ENCODE data around the gene C8A. TPM values are rescaled to one million over a fixed set of nuclear protein-coding genes. Genes with fewer than 3 reads are reported as not detected.

C8A gene
- total and polyA plus RNA-seq, 4 donors: 144 to 669 (median 275) TPM

DNA sequence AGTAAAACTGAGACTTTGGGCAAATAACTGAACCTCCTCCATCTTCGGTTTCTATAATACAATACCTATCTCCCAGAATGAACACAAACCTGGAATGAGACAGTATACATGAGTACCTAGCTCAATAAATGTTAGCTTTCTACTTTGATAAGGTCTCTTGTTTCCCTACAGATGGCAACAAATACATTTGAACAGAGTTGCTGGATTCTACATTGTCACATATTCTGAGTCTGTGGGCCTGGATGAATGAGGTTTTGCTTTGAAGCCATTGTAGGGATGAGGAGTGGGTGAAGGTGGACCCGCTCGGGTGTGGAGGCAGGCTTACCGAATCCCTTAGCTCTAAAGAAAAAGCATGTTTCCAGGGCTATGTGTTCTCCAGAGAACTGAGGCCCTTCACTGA is 21.5 kb upstream of the C8A start:
- WGBS: 93% methylated on average over 4 of the region's 4 CpGs
- H3K27me3 ChIP-seq (ENCODE audit: control insufficient read depth in 4 of 4, insufficient read depth in 4 of 4, low read length in 3 of 4): no peaks in the 10 kb centered on the region
- TF ChIP-seq RAD21 (IDR thresholded peaks at IDR 0.05): peak; percentile 60 to 67
- TF ChIP-seq, protein P1, sequence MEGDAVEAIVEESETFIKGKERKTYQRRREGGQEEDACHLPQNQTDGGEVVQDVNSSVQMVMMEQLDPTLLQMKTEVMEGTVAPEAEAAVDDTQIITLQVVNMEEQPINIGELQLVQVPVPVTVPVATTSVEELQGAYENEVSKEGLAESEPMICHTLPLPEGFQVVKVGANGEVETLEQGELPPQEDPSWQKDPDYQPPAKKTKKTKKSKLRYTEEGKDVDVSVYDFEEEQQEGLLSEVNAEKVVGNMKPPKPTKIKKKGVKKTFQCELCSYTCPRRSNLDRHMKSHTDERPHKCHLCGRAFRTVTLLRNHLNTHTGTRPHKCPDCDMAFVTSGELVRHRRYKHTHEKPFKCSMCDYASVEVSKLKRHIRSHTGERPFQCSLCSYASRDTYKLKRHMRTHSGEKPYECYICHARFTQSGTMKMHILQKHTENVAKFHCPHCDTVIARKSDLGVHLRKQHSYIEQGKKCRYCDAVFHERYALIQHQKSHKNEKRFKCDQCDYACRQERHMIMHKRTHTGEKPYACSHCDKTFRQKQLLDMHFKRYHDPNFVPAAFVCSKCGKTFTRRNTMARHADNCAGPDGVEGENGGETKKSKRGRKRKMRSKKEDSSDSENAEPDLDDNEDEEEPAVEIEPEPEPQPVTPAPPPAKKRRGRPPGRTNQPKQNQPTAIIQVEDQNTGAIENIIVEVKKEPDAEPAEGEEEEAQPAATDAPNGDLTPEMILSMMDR (IDR thresholded peaks at IDR 0.05; ENCODE audit: low read depth, low read length, missing input control): no peak
- peaks cover 6 to 20% (median 13%) of the 10 kb centered on the region in 4 donors for H3K4me1 ChIP-seq (ENCODE audit: control insufficient read depth in 4 of 4, insufficient read depth in 4 of 4, low read length in 3 of 4)
- DNase-seq (ENCODE audit: low spot score): no peak
- H3K9me3 ChIP-seq (ENCODE audit: control insufficient read depth in 4 of 4, low read length in 3 of 4): no peaks in the 10 kb centered on the region
- H3K4me3 ChIP-seq (ENCODE audit: low read depth in 1 of 3, low read length in 3 of 3): no peak overlapping the region
- peak overlapping the region in 1 of 2 donors; percentile 25 for H3K9ac ChIP-seq (ENCODE audit: low read depth in 1 of 2, low read length in 2 of 2)
- peak overlapping the region; percentile 38 to 78 for H3K27ac ChIP-seq (ENCODE audit: low read depth in 1 of 2, low read length in 2 of 2)
- no peaks in the 10 kb centered on the region for H3K36me3 ChIP-seq (ENCODE audit: control insufficient read depth in 4 of 4, insufficient read depth in 3 of 4, low read depth in 1 of 4, low read length in 3 of 4)

DNA sequence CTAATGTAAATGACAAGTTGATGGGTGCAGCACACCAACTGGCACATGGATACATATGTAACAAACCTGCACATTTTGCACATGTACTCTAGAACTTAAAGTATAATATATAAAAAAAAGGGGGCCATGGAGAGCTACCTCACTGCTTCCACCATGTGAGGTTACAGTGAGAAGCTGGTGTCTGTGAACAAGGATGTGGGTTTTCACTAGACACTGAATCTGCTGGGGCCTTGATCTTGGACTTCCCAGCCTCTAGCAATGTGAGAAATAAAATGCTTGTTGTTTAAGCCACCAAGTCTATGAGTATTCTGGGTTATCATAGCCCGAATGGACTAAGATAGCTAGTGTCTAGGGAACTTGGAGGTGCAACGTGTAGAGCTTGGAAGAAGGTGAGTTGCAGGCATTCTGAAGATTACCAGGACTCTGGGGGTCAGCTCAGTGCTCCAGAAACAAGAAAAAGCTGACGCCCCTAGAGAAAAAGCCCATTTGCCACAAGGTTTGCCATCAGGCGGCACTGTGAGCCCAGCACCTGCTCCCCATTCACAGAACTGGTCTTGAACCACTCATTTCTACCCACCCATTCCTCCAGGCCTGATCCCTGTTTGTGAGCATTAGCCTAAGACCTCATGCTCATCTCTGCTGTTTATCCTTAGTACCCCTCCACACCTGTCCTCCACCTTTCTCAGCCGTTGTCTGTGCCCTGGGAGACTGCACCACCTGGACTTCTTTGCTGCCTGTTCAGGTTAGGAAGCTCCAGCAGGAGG is 20.3 kb upstream of the C8A start:
- no peak for DNase-seq (ENCODE audit: low spot score)
- Histone ChIP-seq H3K27me3 (ENCODE audit: control insufficient read depth in 4 of 4, insufficient read depth in 4 of 4, low read length in 3 of 4) (no peaks in the 10 kb centered on the region), H3K9ac (ENCODE audit: low read depth in 1 of 2, low read length in 2 of 2) (no peak overlapping the region), H3K4me1 (ENCODE audit: control insufficient read depth in 4 of 4, insufficient read depth in 4 of 4, low read length in 3 of 4) (peaks cover 6 to 20% (median 13%) of the 10 kb centered on the region in 4 donors), H3K27ac (ENCODE audit: low read depth in 1 of 2, low read length in 2 of 2) (no peak overlapping the region), H3K36me3 (ENCODE audit: control insufficient read depth in 4 of 4, insufficient read depth in 3 of 4, low read depth in 1 of 4, low read length in 3 of 4) (no peaks in the 10 kb centered on the region), H3K9me3 (ENCODE audit: control insufficient read depth in 4 of 4, low read length in 3 of 4) (peaks cover 0 to 4% (median 2%) of the 10 kb centered on the region in 4 donors), H3K4me3 (ENCODE audit: low read depth in 1 of 3, low read length in 3 of 3) (no peak overlapping the region)
- TF ChIP-seq, protein P2, sequence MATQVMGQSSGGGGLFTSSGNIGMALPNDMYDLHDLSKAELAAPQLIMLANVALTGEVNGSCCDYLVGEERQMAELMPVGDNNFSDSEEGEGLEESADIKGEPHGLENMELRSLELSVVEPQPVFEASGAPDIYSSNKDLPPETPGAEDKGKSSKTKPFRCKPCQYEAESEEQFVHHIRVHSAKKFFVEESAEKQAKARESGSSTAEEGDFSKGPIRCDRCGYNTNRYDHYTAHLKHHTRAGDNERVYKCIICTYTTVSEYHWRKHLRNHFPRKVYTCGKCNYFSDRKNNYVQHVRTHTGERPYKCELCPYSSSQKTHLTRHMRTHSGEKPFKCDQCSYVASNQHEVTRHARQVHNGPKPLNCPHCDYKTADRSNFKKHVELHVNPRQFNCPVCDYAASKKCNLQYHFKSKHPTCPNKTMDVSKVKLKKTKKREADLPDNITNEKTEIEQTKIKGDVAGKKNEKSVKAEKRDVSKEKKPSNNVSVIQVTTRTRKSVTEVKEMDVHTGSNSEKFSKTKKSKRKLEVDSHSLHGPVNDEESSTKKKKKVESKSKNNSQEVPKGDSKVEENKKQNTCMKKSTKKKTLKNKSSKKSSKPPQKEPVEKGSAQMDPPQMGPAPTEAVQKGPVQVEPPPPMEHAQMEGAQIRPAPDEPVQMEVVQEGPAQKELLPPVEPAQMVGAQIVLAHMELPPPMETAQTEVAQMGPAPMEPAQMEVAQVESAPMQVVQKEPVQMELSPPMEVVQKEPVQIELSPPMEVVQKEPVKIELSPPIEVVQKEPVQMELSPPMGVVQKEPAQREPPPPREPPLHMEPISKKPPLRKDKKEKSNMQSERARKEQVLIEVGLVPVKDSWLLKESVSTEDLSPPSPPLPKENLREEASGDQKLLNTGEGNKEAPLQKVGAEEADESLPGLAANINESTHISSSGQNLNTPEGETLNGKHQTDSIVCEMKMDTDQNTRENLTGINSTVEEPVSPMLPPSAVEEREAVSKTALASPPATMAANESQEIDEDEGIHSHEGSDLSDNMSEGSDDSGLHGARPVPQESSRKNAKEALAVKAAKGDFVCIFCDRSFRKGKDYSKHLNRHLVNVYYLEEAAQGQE (IDR thresholded peaks at IDR 0.05): no peak
- no peak for TF ChIP-seq HNF4A (conservative IDR thresholded peaks at IDR 0.05)
- TF ChIP-seq FOXA2 (IDR thresholded peaks at IDR 0.05): no peak
- no peak for TF ChIP-seq NR2F2 (IDR thresholded peaks at IDR 0.05)
- TF ChIP-seq, protein P3, sequence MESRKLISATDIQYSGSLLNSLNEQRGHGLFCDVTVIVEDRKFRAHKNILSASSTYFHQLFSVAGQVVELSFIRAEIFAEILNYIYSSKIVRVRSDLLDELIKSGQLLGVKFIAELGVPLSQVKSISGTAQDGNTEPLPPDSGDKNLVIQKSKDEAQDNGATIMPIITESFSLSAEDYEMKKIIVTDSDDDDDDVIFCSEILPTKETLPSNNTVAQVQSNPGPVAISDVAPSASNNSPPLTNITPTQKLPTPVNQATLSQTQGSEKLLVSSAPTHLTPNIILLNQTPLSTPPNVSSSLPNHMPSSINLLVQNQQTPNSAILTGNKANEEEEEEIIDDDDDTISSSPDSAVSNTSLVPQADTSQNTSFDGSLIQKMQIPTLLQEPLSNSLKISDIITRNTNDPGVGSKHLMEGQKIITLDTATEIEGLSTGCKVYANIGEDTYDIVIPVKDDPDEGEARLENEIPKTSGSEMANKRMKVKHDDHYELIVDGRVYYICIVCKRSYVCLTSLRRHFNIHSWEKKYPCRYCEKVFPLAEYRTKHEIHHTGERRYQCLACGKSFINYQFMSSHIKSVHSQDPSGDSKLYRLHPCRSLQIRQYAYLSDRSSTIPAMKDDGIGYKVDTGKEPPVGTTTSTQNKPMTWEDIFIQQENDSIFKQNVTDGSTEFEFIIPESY (IDR thresholded peaks at IDR 0.05): no peak
- no peak for TF ChIP-seq EGR1 (IDR thresholded peaks at IDR 0.05; ENCODE audit: low read depth in 2 of 2)
- no peak for TF ChIP-seq YY1 (IDR thresholded peaks at IDR 0.05)
- TF ChIP-seq, protein P4, sequence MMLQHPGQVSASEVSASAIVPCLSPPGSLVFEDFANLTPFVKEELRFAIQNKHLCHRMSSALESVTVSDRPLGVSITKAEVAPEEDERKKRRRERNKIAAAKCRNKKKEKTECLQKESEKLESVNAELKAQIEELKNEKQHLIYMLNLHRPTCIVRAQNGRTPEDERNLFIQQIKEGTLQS (IDR thresholded peaks at IDR 0.05): no peak
- WGBS: 90% methylated on average over 5 of the region's 5 CpGs
